GM12878 (cell line): ENCODE data around the gene DCST1. TPM values are rescaled to one million over a fixed set of nuclear protein-coding genes. Genes with fewer than 3 reads are reported as not detected.

ENCODE experiments used
- ATF3 ChIP-seq: IDR thresholded peaks from 2 replicates; pipeline ENCODE4 v1.6.1; 2011; ENCODE audit warnings: low read depth, mild to moderate bottlenecking, low read length, moderate library complexity, borderline replicate concordance; ENCODE audit errors: extremely low read depth
- CTCF ChIP-seq, 3 experiments: IDR thresholded peaks in 2 of 3; conservative IDR thresholded peaks in 1 of 3; 2 replicates each; pipeline ENCODE4 v1.5.1; 2011; ENCODE audit warnings: low read depth in 3 of 3, low read length in 3 of 3, mild to moderate bottlenecking in 3 of 3, control low read depth in 2 of 3, moderate library complexity in 2 of 3, inconsistent platforms in 1 of 3, mixed read lengths in 1 of 3; ENCODE audit not compliant: control insufficient read depth in 2 of 3, insufficient read depth in 1 of 3; ENCODE audit errors: extremely low read depth in 1 of 3
- EGR1 ChIP-seq, 2 experiments: IDR thresholded peaks; 1 replicate in 1 of 2; 2 replicates in 1 of 2; pipeline ENCODE4 v1.6.1; 2011 to 2012; ENCODE audit warnings: low read depth in 2 of 2, low read length in 2 of 2, borderline replicate concordance in 1 of 2, mild to moderate bottlenecking in 1 of 2, moderate library complexity in 1 of 2
- ETV6 ChIP-seq, 2 experiments: fragments of 450-650 bp in 1 of 2; IDR thresholded peaks in 1 of 2; conservative IDR thresholded peaks in 1 of 2; 2 replicates each; pipeline ENCODE4 v1.6.1; 2014; ENCODE audit warnings: antibody characterized with exemption in 1 of 2, borderline replicate concordance in 1 of 2, low read depth in 1 of 2, mild to moderate bottlenecking in 1 of 2, moderate library complexity in 1 of 2
- FOXM1 ChIP-seq: IDR thresholded peaks from 2 replicates; pipeline ENCODE4 v1.6.1; 2012; ENCODE audit warnings: low read depth, mild to moderate bottlenecking, inconsistent platforms, low read length, moderate library complexity
- IRF3 ChIP-seq: fragments of 450-650 bp; IDR thresholded peaks from 2 replicates; pipeline ENCODE4 v1.6.1; 2014; ENCODE audit warnings: mild to moderate bottlenecking
- JUND ChIP-seq: IDR thresholded peaks from 2 replicates; pipeline ENCODE4 v1.6.1; 2012; ENCODE audit warnings: low read depth, mild to moderate bottlenecking, low read length, improper control_type of control experiment, moderate library complexity
- MXI1 ChIP-seq: fragments of 150-350 bp; IDR thresholded peaks from 2 replicates; pipeline ENCODE4 v1.6.1; 2011; ENCODE audit warnings: low read depth, mild to moderate bottlenecking, inconsistent platforms, low read length, improper control_type of control experiment
- NR2C1 ChIP-seq: fragments of 450-650 bp; IDR thresholded peaks from 2 replicates; pipeline ENCODE4 v1.6.1; 2017; ENCODE audit warnings: antibody characterized with exemption, mild to moderate bottlenecking, moderate library complexity
- RCOR1 ChIP-seq: conservative IDR thresholded peaks from 2 replicates; pipeline ENCODE4 v1.6.1; 2012; ENCODE audit warnings: low read depth, low read length, improper control_type of control experiment
- polyA plus RNA-seq, 11 experiments: library from polyadenylated mRNA; depleted of rRNA in 4 of 11; unstranded in 6 of 11; stranded (reverse) in 5 of 11; fragments of >200 nt; fragmentation: Nextera tagmentation in 4 of 11; fragmentation: Illumina TruSeq in 1 of 11; extraction: Ambion mirVana in 4 of 11; extraction: Trizol in 1 of 11; gene quantifications; 1 replicate in 1 of 11; 2 replicates in 10 of 11; pipeline versions ENCODE4 v1.2.1 to v1.2.3, GENCODE V29; 2011 to 2016; ENCODE audit warnings: inconsistent platforms in 2 of 11, missing spikeins in 2 of 11, low read depth in 1 of 11
- total RNA-seq, 4 experiments: library from RNA; depleted of rRNA in 3 of 4; stranded (reverse); fragments of >200 nt in 3 of 4; fragmentation: Illumina TruSeq in 1 of 4; extraction: Trizol in 1 of 4; gene quantifications; 2 replicates each; pipeline versions ENCODE4 v1.2.1 to v1.2.3, GENCODE V29; 2013 to 2021

Gene DCST1
- total and polyA plus RNA-seq, 10 of the 15 experiments (the other 5 are each of a cell fraction or from before 2014, with no cell fraction given), result not detected

GRCh38 chr1:155042789-155043188 lies 9.2 kb downstream of the DCST1 start (continued):
- TF ChIP-seq CTCF (IDR thresholded peaks at IDR 0.05 in 2 of 3, conservative IDR thresholded peaks at IDR 0.05 in 1 of 3; ENCODE audit: control insufficient read depth in 2 of 3, extremely low read depth in 1 of 3, insufficient read depth in 1 of 3, low read depth in 3 of 3, low read length in 3 of 3), result no peak
- no peak for TF ChIP-seq NR2C1
- no peak for TF ChIP-seq EGR1 (IDR thresholded peaks at IDR 0.05; ENCODE audit: borderline replicate concordance in 1 of 2, low read depth in 2 of 2, low read length in 2 of 2)
- no peak for TF ChIP-seq JUND
- TF ChIP-seq ETV6 (conservative IDR thresholded peaks at IDR 0.05 in 1 of 2, IDR thresholded peaks at IDR 0.05 in 1 of 2; ENCODE audit: borderline replicate concordance in 1 of 2, low read depth in 1 of 2), result no peak
- TF ChIP-seq MXI1, result no peak
- TF ChIP-seq RCOR1, result no peak
- TF ChIP-seq IRF3, result no peak
- no peak for TF ChIP-seq ATF3
- TF ChIP-seq FOXM1, result no peak
